ENCODE measurements around the gene SLC25A39.
"Not testable (repeated sequence)": the region's sequence is repeated elsewhere in the genome, so short reads cannot be mapped to it uniquely, and the experiment has no call there.

SLC25A39 gene

GRCh38 chr17:44324571-44325275 lies at the start of gene SLC25A39:
TSS of gene SLC25A39 (minus strand) at chr17:44324823. CDS start at chr17:44323562, 1,261 bp downstream.
- peak; percentile 95 for DNase-seq

- DNase-seq = no peak
These were observed 47.4 kb upstream of the SLC25A39 start for GRCh38 chr17:44372036-44372435.

- DNase-seq = not testable (repeated sequence)
These were observed 44.9 kb upstream of the SLC25A39 start for GRCh38 chr17:44369414-44370023.

- DNase-seq = not testable (repeated sequence)
These were observed 44.0 kb upstream of the SLC25A39 start for GRCh38 chr17:44368391-44369243.

GRCh38 chr17:44367231-44367979 lies 42.8 kb upstream of the SLC25A39 start:
- no peak for DNase-seq

- not testable (repeated sequence) for DNase-seq
These were observed 40.4 kb upstream of the SLC25A39 start for GRCh38 chr17:44365051-44365450.

- peak; percentile 83 for DNase-seq
These were observed 39.1 kb upstream of the SLC25A39 start, which contains the start of gene FAM171A2 for GRCh38 chr17:44363613-44364159. TSS of gene FAM171A2 (minus strand) at chr17:44363853. CDS start at chr17:44363714, 139 bp downstream.

- no peak for DNase-seq
These were observed 38.5 kb upstream of the SLC25A39 start for GRCh38 chr17:44362949-44363612.

GRCh38 chr17:44362459-44362948 lies 37.9 kb upstream of the SLC25A39 start:
- no peak for DNase-seq

- no peak for DNase-seq
These were observed 37.0 kb upstream of the SLC25A39 start for GRCh38 chr17:44361292-44362260.

- peak; percentile 71 for DNase-seq
These were observed 36.2 kb upstream of the SLC25A39 start for GRCh38 chr17:44360826-44361225.

GRCh38 chr17:44360144-44360533 lies 35.5 kb upstream of the SLC25A39 start:
- no peak for DNase-seq

- no peak for DNase-seq
These were observed 35.0 kb upstream of the SLC25A39 start for GRCh38 chr17:44359458-44360143.

- no peak for DNase-seq
These were observed 34.4 kb upstream of the SLC25A39 start for GRCh38 chr17:44359006-44359405.

- no peak for DNase-seq
These were observed 33.4 kb upstream of the SLC25A39 start for GRCh38 chr17:44358066-44358465.

- no peak for DNase-seq
These were observed 31.6 kb upstream of the SLC25A39 start for GRCh38 chr17:44356241-44356640.

- no peak for DNase-seq
These were observed 31.0 kb upstream of the SLC25A39 start for GRCh38 chr17:44355642-44356099.

- no peak for DNase-seq
These were observed 30.2 kb upstream of the SLC25A39 start for GRCh38 chr17:44354582-44355561.

All from left hindlimb (tissue), 1 donor.